SK-N-SH (cell line): ENCODE measurements around the gene SND1.

Experiments used
- EP300 ChIP-seq, 2 experiments: IDR thresholded peaks; 2 replicates each; pipeline versions ENCODE4 v1.4.0 to v1.6.1; 2012; ENCODE audit warnings: borderline replicate concordance in 1 of 2, low read depth in 1 of 2, low read length in 1 of 2
- RXRA ChIP-seq: IDR thresholded peaks from 2 replicates; pipeline ENCODE4 v1.4.0; 2012; ENCODE audit warnings: low read depth, mild to moderate bottlenecking, borderline replicate concordance
- TF ChIP-seq, protein P1 (sequence below): IDR thresholded peaks from 2 replicates; pipeline ENCODE4 v1.4.0; 2012; ENCODE audit warnings: low read depth

DNA sequence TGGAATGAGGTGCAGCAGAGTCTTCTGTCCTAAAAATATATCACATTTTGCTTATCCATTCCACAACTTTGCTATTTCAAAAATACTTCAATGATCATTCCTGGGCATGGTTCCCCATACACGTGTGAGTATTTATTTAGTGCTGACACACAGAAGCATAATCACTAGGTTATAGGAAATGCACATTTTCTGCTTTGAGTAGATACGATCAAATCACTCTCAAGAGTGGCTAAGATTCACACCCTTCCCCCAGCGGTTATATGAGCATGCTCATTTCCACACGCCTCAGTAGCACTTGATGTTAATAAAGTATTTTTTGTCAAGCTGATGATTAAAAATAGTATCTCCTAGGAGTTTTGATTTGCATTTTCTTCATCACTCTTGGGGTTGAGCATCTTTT is 472.8 kb downstream of the SND1 start:
- TF ChIP-seq EP300 (IDR thresholded peaks at IDR 0.05; ENCODE audit: borderline replicate concordance in 1 of 2, low read depth in 1 of 2, low read length in 1 of 2): no peak
- TF ChIP-seq, protein P1, sequence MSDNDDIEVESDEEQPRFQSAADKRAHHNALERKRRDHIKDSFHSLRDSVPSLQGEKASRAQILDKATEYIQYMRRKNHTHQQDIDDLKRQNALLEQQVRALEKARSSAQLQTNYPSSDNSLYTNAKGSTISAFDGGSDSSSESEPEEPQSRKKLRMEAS: no peak
- no peak for TF ChIP-seq RXRA
